SK-N-MC (cell line): Measurements from ENCODE around the gene ADARB1.

Experiments
- EZH2 ChIP-seq: fragments of 200-600 bp; sonication (generic); IDR thresholded peaks from one replicate; pipeline ENCODE4 v1.6.1; 2017; ENCODE audit warnings: antibody characterized with exemption
- FOXP2 ChIP-seq: optimal IDR thresholded peaks from 2 replicates; pipeline ENCODE3; 2011; ENCODE audit warnings: mild to moderate bottlenecking, moderate library complexity; ENCODE audit not compliant: insufficient read depth; ENCODE audit errors: extremely low read length, control extremely low read depth

DNA sequence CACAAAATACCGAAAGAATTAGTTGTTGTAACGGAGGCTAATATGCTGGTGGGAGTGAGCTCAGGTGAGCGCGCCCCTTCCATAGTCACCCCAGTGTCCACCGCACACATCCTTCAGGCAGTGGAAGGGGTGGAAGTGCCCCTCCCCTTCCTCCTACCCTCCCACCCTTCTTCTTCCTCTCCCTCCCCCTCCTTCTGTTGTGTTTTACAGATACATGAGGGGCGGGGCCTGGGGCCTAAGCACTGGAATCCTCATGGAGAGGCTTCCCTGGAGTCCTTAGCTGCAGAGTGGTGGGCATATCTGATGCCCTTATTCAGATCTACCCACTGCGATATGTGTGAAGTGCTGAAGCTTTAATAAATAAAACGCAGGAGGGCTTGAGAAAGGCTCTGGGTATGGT, 10.3 kb upstream of the ADARB1 start:
- TF ChIP-seq EZH2 (no peak), FOXP2 (no peak)
